CD4-positive, alpha-beta T cell treated with Interleukin-2 at 100 ng/mL for 4 hours (primary cell): Measurements from ENCODE around the gene DPF3.

Experiments used
- DNase-seq: peaks from one replicate; pipeline ENCODE4 v3.0.0-alpha.2; 2020; ENCODE audit warnings: low spot score

The DPF3 gene

DNA sequence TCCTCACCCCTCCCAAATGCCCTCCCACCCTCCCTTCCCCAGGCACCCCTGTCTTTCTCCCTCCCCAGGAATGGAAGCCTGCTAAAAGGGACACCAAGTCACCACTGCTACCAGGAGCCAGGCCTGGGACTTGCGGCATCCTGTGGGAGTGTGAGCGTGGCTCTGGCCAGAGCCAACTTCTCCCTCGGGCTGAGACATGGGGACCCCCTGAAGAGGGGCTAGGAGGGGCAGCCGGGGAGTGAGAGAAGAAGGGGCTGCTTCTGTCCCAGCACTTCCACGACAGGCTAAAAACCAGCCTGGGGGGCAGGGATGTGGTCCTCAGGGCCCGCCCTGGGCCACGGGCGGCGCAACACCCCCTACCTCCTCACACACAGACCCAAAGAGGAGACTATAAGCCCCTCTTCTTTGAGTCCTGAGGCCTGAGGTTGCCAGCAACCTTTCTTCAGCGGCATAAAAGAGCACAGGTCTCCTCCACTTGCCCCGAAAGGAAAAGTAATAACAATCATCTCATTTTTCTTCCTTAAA lies 278.9 kb downstream of the DPF3 start:
- no peak for DNase-seq

DNA sequence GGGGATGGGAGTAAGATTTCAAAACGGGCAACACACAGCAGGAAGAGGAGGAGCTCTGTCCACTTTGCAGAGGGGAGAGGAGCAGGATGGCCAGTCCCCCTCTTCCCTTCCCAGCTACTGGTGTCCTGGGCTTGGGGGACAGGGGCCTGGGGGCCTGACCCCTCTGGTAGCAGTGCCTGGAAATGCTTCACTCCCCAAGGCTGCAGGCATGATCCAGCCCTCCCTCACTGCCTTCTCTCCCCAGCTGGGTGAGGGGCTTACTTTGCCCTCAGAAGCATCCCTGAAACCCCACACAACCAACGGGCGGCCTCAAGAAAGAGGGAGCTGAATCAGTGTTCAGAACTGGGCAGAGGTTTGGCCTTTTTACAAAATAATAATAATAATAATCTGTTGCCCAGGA lies 279.5 kb downstream of the DPF3 start:
- DNase-seq, result no peak

DNA sequence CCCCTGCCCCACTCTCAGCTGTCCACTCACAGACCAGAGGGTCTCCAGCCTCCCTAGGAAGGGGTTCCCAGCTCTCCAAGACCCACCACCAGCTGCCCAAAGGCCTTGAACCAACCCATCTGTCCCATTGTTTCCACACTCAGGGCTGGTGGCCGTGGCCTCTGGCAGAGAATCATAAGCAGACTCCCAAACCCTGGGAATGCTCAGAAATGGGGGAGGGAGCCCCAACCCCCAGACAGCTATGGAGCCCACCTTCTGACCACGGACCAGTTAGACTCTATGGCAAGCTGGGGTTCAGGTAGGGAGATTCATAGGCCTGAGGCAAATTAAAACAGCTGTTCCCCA lies 280.0 kb downstream of the DPF3 start:
- DNase-seq, result no peak

DNA sequence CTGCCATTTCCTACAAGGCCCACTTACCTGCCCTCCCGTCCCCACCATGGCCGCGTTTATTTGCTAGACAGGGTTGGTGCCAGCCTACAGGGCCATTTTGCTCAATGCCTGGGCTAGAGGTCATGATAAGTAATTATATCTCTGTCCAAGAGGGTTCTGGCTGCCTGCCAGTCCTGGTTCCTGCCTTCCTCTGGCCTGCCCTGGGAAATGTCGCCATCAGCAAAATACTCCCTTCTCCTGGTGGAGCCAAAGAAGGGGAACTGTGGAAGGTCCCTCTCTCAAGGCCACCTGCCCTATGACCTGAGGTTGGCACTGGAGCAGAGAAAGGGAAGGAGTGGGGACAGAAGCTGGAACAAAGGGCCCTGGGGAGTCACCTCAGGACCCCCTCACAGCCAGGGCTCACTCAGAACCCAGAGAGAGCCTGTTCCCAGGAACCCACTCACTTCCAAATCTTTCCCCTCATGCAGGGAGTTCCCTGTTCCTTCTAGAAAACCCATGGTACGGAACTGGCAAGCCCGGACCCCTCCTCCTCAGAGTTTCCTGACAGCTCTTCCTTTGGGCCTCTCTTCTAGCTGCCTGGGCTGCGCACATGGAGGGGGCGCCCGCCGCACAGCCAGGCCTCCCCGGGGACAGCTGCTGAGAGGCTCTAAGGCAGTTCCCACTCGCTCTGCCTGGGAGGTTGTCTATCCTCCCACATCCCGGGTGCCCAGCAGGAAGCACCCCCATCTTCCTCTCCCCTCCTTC lies 280.5 kb downstream of the DPF3 start:
- no peak for DNase-seq

DNA sequence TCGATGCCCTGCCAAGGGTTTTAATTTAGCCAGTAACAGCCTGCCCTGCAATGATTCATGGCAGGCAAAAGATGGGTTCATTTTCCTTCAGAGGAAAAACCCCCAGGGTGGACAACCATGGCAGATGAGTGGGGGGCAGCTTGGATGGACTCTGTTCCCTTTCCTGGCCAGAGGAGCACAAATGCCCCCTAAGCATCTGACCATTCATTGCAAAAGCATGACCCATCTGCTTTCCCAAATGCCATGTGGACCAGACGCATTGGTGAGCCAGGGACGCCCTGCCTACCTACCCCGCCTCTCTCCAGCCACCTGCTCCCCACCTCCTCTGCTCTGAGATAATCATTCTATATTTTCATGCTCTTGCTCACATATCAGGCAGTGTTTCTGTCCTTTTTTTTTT lies 281.9 kb downstream of the DPF3 start:
- no peak for DNase-seq

DNA sequence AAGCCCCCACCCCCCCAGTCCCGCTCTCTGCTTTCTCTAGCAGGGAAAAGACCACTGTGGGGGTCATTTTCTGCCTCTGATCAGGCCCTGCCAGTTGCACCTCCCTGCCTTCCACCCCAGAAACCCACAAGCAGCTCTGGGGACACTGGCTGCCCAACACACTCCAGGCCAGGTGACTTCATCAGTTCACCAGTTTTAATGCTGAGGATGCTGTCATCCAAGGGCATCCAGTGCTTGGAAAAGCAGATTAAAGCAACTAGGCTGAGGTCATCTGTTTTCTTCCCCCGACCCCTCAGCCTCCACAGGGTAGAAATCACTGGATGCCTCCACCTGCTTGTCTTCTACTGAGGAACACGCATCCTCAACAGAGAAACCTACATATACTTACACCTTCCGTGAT lies 282.4 kb downstream of the DPF3 start:
- DNase-seq, result no peak

DNA sequence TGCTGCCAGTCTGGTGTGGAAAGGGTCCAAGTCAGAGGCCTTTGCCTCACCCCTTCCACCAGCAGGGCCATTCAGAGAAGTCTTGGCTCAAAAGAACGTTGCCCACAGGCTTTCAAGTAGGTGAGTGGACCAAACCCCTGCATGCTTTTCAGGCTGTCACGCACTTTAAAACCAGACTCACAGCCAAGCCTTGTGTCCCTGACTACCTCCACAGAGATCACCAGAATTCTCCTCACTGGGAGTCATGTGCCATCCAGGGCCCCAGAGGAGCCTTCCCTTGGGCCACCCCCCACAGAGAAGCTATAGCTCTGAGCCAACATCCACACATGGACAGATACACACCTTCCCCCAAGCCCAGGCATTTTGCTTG lies 283.1 kb downstream of the DPF3 start:
- DNase-seq, result no peak

DNA sequence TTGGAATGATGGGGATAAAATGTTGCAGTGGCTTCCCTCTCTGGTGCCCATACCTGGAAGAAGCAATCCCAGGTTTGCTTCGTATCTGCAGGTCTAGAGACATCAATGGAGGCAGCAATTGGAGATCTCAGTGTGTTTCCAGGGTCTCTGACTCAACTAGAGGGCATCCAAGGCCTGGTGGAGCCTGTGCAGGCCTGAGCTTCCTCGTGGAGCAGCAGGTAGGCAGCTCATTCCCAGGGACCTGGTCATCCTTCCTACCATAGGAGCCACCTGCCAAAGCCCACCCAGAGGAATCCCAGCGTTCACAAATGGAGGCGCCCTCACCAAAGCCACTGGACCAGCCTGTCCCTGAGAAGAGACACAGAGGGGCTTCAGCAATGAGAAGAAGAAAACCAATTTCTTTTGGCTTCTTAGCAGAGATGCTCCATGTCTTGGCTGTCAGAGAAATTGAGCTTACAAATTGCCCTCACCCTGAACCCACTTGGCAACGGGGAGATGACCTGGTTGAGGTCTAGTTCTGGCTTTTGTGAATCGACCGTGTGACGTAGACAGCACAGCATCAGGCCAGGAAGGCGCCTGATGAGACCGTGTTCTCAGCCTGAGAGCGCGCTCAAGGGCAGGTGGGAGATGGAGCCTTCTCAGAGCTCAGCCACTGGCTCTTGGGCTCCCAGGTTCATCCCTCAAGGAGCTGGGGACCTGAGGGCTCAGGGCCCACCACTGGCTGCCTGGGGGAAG lies 283.6 kb downstream of the DPF3 start:
- DNase-seq, result no peak

DNA sequence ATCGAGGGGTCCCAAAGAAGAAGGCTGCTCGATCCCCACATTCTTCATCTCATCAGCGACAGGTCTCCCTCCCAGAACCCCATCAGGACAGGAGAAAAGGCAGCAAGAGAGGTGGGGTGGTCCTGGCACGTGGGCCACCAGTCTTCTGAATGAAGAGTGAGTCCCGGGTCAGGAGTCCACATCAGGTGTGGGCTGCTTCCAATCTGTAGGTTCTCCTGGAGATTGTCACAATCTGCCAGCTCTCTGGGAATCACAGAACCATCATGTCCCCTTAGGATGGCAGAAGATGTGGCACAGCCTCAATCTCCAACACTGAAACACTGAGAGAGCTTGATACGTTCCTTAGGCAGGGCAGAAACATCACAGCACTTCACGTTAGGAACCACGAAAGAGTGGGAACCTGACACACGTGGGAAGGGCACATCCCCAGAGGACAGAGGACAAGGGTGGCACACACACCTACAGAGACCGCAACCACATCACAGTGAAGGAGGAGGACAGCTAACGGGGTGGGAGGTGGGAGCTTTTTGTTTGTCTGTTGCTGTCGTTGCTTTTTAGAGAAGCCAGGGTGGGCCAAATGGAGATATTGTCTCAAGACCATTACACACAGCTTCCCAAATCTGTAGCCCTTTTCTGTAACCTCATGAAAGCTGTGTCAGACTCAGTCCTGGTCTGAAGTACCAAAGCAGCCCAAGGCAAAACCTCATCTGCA lies 284.5 kb downstream of the DPF3 start:
- DNase-seq, result no peak

DNA sequence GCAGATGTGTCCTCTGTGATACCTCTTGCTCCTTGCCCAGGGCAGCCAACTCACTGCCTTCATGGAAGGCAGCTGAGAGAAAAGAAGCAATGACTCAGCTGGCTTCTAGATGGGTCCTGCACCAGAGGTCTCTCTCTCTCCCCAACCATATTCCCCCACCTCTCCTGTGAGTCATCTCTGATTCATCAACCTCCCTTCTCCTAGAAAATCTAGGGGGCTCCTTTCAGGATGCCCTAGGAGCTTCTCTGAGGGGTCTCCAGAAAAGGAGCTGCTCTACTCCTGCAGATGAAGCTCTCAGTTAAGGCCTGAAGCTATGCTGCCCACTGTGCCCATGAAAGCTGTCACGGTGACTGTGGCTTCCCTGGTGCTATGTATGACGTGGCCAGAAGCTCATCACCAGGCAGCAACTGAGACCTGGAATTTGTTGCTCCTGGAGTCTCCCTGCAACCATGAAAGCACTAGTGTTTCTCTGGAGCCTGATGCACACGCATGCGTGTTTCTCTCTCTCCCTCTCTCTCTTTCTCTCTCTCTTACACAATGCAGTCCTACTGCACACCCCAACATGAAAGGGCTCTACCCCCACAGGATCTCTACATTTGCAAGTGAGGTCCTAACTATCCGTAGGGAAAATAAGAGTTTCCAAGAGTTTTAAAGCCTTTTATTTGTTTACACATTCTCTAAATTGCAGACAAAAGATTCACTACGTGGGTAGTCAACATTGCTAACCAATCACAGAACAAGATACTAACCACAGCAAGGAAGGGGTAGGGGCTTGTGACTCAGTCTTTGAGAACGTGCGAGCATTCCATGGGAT lies 285.3 kb downstream of the DPF3 start:
- no peak for DNase-seq

DNA sequence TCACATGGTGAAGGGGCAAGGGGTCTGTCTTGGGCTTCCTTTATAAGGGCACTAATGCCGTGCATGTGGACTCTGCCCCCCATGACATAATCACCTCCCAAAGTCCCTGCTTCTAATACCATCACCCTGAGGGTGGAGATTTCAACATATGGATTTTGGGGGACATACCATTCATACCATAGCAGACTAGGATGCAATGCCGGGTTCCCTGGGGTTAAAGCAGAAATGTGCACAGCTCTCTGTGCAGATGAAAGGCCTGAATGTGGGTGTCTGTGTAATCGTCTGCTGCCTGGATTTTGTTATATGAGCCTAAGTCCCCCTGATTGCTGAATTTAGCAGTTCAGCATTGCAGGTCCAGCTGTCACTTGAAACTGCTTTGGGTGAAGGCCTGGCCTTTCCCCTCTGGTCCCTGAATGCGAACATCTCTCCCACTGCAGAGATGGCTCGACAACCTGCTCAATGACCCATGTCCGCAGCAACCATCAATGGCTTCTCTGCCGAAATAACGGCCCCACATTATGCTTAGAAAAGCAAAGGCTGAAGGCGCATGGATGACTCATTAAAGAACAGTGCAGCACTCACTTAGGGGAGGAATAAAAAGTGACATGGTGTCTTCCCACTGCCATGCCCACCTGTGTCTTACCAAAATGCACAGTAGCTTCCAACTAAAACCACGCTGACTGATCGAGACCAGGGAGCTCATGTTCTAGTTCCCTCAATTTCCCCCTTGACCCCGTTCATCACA lies 286.3 kb downstream of the DPF3 start:
- DNase-seq, result no peak

DNA sequence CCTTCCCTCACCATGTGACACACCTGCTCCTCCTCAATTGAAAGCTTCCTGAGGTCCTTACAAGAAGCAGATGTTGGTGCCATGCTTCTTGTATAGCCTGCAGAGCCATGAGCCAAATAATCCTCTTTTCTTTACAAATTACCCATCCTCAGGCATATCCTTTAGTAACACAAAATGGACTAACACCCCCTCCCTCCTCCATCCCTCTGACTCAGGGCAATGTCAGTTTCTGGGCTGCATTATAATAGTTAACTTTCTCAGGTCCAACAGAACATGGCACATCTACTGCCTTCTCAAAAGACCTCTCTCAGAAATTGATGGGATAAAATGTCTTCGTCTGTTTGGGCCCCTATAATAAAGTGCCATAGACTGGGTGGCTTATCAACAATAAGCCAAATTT lies 287.0 kb downstream of the DPF3 start:
- no peak for DNase-seq

DNA sequence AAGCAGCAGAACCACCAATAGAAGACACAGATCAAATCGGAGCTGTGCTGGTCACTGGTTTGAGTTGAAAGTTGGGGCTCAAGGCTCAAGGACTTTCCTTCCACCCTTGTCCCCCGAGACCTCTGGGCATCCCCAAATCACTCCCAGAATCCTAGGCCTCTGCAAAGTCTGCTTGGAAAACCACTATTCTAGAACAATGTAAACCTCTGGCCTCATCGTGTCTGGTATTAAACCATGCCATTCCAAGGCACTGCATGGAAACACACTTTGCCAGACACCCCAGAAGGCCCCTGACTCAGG lies 288.0 kb downstream of the DPF3 start:
- no peak for DNase-seq

DNA sequence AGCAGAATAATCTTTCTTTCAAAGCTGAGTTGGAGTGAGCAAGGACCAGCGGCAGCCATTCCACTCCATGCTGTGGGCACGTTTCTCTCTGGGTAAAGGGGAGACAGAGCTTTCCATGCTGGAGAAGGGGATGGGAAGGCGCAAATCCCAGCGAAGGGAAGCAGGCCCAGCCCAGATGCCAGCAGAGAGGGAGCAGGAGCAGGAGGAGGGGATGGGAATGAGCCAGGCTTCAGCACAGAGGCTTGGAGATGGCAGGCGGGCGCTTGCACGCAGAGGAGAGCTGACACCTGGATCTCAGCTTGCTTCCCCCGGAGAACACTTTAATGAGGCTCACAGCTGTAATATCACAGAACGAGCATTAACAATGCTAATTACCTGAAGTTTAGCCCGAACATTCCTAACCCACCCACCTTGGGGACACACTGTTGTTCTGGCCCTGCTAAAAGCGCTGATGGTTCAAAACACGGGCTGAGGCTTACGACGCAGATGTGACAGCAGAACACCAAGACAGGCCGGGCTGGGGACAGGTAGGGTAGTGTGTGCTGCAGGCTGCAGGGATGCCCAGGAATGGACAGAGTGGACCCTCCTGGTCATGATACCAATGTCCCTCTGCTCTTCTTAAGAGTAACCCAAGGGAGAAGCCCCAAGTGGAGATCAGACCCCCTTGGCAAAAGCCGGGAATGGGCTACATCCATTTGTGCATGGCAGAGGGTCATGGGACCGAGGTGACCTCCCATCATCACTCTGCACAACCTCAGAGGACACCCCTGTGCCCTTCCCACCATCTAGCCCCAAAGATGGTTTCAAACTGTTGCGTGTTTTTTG lies 288.6 kb downstream of the DPF3 start:
- DNase-seq, result no peak

DNA sequence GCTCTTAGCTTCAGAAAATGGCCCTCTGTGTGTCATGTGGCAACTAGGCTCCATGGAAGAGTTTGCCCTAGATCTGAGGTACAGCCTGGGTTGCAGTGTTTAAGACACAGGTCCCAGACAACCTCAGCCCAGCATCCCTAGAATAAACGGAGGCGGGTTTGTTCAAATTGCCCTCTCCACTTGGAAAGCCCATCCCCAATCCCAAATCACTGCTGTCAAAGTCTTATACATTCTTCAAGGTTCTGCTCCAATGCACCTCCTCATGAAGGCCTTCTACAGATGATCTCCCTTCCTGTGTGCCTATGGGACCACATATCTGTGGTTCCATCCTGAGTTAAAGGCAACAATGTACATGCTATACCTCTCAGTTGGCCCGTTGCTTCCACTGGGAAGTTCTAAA lies 289.8 kb downstream of the DPF3 start:
- DNase-seq, result no peak

DNA sequence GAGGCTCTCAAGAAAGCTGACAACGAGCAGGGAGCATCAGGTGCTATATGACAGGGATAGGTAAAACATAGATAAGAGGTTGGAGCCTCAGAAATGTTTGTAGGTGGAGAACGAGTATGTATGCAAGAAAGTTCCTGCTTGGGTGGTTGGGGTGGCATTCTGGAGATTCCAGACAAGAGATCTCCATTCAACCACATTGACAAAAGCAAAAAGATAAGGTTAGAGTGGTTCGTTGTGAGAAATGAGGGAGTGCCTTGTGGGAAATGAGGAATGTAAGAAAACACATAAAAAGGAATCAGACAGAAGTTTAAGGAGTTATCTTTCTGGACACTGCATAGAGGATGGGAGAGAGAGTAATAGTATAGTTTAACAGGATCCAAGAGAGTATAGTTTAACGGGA lies 290.3 kb downstream of the DPF3 start:
- DNase-seq, result no peak

DNA sequence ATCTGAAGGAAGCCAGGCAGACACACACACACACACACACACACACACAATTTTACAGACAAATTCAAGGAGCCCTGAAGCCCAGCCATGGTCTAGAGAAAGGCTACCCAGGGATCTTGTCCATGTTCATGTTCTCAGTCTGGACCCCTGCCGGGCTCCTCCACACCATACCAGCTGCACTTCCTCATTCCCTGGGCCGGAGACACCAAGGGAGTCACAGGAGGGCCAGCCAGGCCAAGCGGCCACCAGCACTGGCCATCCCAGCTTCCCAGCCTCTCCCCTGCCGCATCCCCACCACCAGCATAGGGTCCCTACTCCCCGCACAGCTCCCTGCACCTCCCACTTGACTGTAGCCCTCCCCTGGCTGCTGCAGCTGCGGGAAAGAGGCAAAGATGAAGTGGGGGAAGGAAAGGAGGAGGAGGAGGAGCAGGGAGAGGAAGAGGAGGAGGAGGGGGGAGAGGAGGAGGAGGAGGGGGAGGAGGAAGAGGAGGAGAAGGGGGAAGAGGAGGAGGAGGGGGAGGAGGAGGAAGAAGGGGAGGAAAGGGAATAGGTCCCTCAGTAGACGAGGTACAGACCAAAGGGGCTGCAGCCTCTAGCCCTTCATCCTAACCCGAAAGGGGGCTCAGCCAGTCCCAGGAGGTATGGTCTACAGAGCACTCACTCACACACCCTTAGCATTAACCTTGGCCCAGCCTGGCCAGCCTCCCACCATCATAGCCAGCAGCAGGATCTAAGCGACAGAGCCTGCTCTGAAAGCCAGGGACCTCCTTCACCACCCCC lies 293.2 kb downstream of the DPF3 start:
- no peak for DNase-seq

DNA sequence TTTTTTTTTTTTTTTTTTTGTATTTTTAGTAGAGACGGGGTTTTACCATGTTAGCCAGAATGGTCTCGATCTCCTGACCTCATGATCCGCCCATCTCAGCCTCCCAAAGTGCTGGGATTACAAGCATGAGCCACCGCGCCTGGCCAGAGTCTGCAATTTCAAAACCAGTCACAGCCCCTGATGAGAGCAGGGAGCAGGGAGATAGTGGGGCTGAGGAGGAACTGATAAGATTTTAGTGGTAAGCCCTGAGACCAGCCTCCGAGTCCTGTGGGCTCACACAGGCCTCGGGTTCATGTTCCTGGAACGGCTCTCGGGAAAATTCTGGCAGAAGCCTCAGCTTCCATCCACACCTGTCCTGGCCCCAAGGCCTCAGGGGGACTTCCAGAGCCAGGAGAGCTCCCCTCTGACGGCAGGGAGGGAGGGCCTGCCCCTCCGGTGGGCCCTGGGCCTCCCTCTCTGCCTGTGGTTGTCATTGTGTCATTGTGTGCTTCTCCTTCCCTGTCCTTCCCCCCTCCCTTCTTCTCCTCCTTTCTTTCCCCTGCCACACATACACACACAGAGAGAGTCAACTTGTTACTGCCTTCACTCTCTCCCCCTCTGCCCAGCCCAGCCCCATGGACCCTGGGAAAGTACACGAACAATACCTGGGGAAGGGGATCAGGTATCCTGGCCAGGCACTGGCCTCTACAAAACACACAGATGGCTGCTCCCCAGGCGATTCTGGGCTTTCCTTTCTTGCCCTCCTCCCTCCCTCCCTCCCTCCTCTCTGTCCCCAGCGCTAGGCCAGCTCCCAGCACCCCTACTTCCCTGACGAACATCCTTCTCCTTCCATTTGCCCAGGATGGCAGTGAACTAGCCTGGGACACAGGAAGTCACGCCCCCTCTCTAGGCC lies 294.1 kb downstream of the DPF3 start:
- no peak for DNase-seq

DNA sequence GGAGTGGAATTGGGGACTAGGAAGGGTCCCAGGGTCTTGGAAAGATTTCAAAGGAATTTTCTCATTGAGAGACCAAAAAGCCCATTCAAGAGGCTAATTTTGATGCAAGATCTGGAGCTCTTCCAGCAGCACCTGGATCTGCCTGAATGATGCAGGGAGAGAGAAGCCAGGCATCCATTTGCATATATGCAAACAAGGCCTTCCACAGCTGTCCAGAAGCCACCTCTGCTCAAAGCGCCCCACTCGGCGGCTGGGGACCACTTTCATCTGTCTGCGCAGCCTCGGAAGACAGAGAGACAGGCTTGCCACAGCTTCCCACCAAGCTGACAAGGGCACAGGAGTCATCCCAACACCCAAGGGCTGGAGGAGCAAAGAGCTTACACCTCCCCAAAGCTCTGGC lies 295.6 kb downstream of the DPF3 start:
- DNase-seq, result no peak
